ENCODE data around the gene FOXP1.

FOXP1 gene

DNA sequence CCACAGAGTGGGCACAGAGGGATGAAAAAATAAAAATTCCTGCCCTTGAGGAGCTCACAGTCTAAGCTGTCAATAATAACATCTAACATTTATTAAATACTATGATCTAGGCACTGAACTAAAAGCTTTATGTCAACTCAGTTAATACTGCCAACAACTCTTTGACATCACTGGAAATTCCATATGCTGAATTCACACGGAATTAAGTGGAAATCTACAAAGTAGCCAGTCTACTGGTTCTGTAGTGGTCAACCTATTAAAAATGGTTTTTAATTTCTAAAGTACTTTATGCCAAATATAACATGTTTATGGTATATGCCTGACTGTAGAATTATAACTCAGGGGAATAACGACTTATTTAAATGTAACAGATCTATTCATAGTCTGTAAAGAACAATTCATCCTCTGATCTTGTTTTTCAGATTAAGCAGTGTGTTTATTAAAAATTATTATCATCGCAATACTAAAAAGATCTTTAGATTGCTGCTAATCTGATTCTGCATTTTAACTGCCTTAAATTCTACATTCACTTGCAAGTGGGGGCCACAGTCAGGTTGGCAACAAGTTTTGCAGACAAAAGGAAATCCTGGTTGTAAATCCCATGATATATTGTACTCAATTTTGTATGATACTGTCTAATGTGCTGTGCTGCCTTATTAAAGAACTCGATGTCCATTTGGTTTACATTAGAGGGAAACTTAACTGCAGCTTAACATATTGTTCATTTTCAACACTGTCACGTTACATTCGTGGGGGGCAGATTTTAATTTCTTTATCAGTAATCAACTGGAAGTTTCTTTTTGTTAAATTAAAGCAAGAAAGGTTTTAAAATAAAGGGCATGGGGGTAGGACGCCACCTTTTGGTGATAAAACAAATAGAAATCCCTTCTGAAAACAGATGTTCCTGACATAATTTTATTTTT lies 2.6 kb upstream of the FOXP1 start:
- DNase-seq = peak; percentile 15

GRCh38 chr3:71585131-71585530 lies 1.6 kb upstream of the FOXP1 start:
- no peak for DNase-seq

- peak; percentile 19 for DNase-seq
These were observed 975 bp upstream of the FOXP1 start for GRCh38 chr3:71584394-71585011.

- peak; percentile 12 for DNase-seq
These were observed 639 bp downstream of the FOXP1 start for GRCh38 chr3:71582612-71583565.

DNA sequence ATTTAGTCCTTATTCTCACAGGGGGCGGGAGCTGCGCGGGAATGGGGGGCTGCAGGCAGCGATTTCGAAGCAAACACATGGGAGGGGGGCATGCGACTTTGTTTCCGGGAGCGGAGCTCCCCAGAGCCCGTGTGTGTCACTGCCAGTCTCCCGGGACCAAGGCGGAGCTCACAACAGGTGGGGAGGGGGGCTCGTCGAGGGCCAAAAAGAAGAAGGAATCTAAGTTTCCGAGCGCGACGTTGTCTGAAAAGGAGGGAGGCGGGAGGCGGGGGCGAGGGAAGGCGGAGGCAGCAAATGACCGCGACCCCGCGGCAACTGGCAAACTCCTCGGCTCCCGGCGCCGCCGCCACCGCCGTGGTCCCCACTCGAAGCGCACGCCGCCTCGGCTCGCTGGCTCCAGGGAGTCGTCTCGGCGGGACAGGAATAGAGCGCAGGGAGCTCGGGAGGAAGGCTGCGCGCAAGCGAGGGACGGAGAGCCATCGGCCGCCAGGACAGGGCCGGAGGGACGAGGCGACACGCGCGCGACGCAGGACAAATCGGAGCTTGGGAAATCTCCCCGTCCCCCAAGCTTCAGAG lies 1.4 kb downstream of the FOXP1 start:
- peak; percentile 20 for DNase-seq

DNA sequence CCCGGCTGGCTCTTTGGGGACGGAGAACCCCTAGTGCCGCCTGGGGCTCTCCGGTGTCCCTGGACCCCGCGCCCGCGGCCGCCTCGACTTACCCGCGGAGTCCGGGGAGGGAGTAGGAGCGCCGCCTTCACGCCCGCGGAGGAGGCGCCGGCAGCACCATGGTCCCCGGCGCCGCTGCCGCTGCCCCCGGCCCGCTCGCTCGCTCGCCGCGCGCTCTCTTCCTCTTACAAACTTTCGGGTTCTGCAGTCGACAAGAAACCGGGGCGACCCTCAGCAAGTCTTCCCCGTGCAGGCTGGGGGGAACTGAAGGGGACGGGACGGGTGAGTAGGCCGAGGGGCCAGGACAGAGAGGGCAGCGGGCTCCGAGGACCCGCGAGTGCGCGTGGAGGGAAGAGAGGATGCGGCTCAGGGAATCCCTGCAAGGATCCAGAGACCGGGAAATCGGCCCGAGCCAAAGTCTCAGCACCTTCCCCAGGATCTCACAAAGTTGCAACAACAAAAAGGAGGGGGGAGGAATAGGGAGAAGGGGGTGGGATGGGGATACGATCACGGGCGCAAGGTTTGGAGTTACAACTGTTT lies 2.0 kb downstream of the FOXP1 start:
- peak; percentile 7 for DNase-seq

DNA sequence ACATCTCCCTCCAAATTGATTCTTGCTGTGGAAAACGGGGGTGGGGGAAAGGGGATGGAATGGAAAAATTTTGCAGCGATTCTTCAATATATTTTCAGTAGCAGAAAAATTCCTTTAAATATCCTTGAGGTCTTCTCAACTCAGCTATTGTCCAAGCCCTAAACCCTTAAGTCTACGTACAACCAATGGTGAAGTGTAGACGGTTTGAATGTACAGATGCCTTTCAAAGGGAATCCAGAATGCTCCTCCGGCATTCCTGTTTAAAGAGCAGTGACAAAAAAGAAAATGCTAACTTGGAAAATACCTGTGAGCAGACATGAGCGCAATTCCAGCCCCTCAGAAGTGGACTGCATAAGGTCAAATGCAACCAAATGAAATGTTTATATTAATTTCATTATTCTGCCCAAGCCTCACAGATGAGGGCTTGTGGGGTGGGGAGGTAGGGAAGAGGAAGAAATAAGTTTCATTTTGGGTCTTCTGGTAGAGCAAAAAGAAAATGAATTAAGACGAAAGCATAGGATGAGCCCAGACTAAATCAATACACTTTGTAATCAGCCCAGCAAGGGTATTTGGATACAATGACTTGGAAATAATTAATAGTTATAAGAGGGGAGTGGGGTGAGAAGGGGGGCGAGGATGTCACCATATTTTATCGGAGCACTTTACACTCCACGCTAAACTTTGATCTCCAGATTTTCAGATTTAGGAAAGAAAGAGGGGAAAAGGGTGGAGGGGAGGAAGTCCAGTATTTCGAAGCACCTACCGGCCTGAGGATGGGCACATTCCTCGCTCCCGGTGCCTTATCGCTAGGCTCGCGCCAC lies 2.7 kb downstream of the FOXP1 start:
- DNase-seq = no peak

- DNase-seq = no peak
These were observed 3.6 kb downstream of the FOXP1 start for GRCh38 chr3:71579935-71580406.

GRCh38 chr3:71579326-71579934 lies 4.1 kb downstream of the FOXP1 start:
- DNase-seq = no peak

- no peak for DNase-seq
These were observed 5.3 kb downstream of the FOXP1 start for GRCh38 chr3:71578054-71578751.

GRCh38 chr3:71577011-71577410 lies 6.5 kb downstream of the FOXP1 start:
- no peak for DNase-seq

GRCh38 chr3:71575433-71575832 lies 8.1 kb downstream of the FOXP1 start:
- no peak for DNase-seq

DNA sequence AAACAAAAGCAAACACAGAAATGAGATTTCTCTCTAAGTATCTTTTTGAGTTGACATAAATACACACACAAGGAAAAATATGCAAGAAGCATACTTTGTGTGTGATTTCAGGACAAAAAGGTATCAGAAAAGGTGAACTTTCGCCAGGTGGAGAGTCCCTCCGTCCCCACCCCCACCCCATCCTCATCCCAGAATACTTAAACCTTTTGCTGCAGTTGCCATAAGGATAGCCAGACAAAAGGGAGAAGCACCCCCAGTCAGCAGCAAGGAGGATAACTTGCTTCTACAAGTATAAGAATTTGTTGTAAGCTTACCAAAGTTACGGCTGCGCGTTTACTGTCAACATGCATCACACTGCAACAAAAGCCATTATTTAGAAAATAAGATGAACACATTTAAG lies 10.3 kb downstream of the FOXP1 start:
- DNase-seq = no peak

DNA sequence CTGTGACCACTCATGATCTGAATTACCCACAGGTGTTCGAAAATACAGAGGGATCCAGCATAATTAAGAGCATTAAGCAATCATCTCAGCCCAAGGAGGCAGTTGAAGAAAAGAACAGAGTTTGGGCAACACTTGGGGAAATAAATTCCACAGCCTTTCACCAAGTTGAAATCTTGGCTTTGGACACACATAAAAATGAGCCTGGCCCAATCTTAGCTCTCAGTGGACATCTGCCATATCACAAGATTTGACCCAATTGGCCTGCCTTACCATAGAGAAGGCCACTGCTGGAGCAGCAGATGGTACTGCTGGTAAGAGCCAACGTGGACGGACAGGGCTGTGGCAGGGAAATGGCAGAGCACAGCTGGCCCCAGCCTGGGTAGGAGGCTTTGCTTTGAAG lies 13.0 kb downstream of the FOXP1 start:
- no peak for DNase-seq

- no peak for DNase-seq
These were observed 15.3 kb downstream of the FOXP1 start for GRCh38 chr3:71568207-71568606.

DNA sequence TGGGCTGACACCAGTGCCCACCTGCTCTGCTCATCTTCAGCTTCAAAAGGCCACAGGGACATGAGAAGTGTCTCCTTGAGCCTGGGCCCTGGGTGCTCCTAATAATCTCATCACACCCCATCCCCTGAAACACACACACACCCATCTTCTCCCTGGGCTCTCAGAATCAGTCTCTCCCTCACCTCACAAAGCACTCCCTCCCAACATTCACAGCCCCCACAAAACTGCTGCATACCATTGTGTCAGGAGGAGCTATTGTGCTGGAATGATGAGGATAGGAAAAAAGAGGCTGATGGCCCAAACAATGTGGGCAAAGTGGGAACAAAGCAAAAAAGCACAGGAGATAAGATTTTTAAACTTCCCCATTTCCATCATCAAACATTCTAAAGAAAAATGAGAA lies 16.8 kb downstream of the FOXP1 start:
- DNase-seq = no peak

- no peak for DNase-seq
These were observed 17.6 kb downstream of the FOXP1 start for GRCh38 chr3:71565976-71566375.

- DNase-seq = no peak
These were observed 18.2 kb downstream of the FOXP1 start for GRCh38 chr3:71565316-71565715.

DNA sequence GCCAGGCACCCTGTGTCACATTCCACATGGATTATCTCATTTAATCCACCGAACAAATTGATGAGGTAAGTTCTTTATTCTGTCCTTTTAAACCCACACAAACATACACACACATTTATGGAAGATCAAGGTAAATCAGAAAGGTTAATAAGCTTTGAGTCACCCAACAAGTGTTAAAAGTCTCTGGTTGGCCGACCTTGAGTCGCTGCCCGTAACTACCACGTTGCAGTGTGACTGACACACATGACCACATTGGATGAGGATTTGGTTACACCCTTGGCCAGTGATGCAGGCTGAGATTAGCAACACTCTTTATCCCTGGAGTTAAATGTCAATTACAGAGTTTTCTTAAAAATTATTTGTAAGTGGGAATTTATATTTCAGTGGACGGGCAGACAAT lies 19.2 kb downstream of the FOXP1 start:
- no peak for DNase-seq

DNA sequence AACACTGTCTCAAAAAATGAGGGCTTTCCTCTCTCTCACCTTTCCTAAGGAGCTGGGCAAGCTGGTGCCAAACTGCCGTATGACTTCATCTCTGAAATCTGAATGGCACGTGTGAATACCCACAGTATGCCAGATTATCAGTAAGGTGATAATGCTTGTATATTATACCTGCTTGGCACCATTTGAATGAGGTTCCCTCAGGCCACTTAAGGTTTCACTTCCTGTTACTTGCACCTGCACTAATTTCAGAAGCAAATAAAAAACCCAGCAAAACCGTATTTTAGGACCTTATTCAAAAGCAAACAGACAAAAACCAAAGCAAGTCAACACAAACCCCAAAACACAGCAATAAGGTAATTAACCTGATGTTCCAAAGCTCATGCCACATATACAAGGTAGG lies 19.7 kb downstream of the FOXP1 start:
- no peak for DNase-seq

Measured in NCI-H1105 treated with DMSO at 0.1 percent for 48 hours (cell line).